ENCODE measurements around the gene MAML1.

Gene MAML1

DNA sequence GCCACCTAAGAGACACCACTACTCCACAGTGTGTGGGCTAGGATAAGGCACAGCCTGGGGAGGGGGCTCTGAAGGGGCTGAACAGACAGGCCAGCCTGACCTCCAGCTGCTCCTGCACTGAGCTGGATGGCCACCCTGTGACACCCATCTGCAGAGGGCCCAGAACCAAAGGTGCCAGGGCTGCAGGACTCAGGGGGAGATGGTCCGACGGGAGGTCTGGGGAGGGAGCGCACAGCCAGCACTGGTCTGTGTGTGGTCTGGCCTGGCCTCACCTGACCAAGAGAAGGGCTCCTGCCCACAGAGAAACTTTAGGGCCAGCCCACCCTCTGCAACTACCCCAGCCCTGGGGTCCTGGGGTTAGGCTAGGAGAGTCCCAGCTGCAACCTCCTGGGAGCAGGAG lies 62.0 kb downstream of the MAML1 start:
- DNase-seq = no peak

DNA sequence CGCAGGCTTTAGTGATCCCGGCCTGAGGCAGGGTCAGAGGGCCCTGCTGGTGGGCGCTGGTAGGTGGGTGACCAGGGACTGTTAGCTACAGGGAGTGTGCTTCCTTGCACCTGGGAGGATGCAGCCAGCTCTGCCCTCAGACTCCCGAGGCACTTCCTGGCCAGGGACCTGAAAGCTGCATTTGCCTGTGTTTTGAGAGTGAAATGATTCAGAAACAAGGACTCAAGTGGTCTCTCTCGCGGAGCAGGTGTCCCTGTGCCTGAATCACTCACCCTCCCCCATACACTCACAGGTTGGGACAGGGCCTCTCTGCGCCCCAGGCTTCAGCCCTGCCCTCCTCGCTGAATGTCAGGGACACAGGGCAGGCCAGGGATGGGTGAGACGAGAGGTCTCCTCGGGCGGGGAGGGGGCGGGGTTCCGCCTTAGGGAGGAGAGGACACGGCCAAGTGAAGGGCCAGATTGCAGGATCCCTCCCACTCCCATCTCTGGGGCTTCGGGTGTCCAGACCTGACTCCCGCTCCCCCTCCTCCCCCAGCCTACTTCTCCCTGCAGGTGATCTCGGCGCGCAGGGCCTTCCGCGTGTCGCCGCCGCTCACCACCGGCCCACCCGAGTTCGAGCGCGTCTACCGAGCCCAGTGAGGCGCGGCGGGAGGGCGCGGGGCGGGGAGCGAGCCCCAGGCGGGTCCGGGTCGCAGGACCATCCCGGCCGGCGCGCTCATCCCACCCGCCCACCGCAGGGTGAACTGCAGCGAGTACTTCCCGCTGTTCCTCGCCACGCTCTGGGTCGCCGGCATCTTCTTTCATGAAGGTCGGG lies 62.6 kb downstream of the MAML1 start:
- no peak for DNase-seq

DNA sequence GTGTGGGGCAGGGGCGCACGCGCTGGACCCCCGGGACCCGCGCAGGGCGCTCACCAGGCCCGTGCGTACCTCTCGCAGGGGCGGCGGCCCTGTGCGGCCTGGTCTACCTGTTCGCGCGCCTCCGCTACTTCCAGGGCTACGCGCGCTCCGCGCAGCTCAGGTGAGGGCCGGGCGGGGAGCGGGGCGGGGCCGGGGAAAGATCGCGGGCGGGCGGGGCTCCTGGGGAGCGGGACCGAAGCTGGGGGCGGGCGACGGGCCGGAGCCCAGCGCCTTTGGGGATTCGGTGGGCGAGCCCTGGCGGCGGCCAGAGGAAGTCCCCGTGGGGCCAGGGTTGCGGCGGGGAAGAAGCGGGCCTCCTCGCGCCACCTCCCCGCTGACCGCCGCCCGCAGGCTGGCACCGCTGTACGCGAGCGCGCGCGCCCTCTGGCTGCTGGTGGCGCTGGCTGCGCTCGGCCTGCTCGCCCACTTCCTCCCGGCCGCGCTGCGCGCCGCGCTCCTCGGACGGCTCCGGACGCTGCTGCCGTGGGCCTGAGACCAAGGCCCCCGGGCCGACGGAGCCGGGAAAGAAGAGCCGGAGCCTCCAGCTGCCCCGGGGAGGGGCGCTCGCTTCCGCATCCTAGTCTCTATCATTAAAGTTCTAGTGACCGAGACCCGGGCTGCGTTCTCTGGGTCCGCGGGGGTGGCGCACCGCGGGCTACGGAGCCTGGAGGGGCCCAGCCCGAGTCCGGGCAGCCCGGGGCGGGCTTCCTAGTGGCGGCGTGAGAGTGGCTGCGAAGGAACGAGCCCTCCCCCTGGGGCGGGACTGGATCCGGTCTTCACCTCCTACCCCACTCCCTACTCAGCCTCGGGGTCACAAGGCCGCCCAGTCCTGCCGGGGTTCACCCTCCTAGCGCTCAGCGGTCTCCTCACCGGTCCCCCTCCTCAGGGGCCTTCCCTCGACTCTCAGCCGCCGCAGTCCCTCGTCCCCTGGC lies 63.5 kb downstream of the MAML1 start:
- peak; percentile 45 to 67 for DNase-seq

DNA sequence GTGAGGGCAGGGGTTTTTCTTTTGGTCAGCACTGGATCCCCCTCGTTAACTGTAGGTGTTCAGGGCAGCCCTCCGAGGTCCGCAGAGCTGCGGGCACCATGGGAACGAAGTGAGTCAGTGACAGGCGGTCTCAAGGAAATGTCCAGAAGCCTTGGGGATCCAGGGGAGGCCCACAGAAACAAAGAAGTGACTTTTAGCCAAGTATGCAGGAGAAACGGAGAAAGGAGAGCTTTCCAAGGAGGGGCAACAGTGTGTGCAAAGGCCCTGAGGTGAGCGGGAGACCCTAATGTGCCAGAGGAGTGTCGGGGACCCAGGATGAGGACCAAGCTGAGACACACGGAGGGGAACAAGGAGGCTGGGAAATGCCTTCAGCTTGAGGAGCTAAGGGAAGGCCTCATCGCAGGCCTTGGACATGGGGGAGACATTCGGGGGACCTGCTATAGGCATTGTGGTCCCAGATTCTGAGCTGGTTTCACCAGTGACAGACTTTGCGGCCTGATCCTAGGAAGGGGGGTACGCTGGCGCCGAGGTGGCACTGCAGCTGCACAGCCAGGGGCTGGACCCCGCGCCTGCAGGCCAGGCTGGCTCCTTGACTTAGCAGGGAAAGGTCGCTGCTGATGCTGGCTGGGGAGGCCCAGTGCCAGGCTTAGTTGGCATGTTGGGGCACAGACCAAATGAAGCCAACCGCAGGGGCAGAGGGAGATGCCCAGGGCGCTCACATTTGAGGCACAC lies 64.4 kb downstream of the MAML1 start:
- no peak for DNase-seq

DNA sequence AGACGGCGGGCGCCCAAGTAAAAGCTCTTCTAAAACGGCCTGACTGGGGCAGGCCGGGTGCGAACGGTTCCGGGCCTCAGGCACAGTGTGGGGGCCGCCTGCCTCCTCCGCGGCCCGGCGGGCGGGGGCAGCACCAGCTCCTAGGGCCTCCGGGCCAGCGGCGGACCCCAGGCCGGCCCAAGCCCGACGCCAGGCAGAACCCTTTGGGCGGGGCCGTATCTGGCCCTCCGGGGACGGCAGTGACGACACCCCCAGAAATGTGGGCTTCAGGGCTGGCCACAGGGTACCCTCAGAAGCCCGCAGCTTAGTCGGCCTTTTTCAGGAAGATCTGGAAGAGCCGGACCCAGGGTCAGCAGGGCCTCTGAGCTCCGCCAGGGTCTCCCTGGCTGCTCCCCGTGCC lies 65.1 kb downstream of the MAML1 start:
- DNase-seq = no peak

DNA sequence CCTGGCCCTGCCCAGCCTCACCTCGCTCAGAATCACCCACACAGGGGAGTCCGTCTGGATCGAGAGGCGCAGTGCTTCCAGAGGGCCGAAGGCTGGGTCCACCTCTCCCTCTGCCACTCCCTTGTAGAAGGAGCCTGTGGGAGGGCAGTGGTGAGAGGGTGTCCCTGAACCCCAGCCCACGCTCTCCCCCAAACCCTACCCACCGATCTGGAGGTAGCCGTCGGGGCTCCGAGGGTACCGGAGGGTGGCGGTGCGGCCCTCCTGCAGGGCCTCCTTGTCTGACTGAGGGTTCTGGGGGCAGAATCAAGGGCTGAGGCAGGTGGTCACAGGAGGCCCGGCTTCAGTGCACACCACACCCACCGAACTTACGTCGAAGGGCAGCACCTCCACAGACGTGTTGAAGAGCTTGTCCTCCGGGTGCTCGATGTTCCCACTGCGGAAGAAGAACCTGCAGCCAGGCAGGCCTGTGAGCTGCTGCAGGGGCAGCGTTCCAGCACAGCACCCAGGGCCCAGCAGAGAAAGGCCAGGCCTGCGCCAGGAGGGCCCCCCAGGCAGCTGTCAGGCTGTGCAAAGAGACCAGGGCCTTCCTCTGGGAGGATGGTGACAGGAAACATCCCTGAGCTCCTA lies 65.6 kb downstream of the MAML1 start:
- DNase-seq = no peak

DNA sequence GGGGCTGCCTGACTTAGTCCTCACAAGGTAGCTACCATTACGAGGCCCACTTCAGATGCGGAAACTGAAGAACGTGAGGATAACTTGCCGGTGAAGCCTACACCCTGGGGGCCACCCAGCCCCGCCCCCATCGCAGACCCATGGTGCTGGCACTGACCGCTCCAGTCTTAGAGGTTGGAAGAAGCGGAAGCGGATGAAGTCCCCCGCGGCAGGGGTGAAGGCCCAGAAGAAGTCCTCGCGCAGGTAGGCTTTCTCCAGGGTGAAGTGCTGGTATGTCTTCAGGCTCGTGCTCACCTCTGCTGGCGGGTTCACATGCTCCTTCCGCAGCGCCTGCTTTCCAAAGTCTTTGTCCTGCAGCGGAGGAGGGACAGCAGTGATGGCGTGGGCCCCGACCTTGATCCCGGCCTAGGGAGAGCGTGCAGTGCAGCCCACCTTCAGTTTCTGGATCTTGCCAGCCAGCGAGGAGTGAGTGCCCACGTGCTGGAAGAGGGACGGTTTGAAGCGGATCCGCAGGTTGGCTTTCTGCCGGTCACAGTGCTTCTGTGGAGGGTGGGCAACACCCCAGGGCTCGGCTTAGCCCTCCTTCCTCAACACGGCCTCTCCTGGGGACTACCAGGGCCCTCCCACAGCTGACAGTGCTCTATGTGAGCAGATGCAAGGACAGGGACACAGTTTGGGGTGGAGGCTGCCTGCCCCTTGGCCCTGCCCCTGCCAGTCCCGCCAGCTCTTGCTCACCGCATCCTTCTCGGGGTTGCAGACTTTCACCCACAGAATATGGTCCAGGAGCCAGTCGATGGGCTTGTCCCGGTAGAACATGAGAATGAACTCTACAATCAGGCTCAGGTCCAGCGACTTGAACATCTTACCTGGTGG lies 66.4 kb downstream of the MAML1 start:
- DNase-seq = no peak

DNA sequence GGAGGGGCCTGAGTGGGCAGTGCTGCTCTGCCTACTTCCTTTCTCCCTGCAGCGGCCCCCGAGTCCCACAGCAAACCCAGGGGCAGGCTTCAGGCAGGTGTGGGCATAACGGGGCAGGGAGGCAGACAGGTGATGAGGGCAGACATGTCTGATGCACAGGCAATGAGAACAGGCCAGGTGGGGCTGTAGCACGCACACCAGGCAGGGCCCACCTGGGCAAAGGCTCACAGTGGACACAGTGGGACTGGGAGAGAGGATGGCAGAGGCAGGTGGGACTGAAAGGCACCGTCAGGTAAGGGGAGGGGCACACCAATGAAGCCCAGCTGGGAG lies 67.0 kb downstream of the MAML1 start:
- DNase-seq = no peak

DNA sequence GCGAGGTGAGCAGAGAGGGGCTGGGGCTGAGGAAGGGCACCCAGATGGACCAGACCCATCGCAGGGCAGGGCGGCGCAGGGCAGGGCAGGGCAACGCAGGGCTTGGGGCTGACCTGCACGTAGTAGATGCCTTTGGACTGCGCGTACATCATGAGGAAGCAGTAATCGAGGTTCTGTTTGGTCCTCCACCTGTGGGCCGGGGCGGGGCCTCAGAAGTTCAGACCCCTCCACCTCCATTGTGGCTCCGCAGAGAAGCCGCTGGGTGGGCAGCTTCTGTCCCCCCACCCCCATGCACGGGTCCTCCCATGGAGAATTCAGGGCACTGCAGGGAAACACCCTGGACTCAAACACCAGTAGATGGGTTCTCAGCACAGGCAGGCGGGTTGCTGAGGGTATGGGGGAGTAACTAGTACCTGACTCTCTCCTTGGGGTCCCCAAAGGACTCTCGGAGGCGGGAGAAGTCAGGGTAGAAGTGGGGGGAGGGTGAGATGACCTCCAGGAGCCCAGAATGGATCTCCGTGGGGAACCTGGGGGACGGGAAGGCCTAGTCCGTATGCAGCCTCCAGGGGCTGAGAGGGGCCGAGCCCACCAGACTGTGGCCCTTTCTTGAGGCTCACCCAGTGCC lies 67.6 kb downstream of the MAML1 start:
- DNase-seq = no peak

DNA sequence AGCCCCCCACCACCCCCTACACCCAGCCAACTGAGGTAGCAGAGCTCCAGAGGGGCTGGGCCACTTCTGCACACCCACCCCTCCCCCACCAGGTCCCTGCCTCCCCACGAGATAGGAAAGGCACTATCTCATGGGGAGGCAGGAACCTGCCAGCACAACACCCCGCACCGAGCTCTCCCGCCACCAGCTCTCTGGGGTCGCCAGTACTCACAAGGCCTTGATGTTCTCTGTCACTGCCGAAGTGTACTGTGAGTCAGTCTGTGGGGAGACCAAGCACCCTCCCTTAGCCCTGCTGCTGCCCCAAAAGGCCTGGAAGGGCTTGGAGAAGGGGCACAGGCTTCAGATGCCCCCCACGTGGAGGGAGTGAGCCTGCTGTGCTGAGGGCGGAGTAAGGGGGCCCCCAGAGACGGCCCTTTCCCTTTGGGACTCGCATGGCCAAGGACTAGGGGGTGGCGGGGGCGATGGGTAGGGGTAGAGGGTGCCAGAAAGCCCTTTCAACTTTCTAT lies 68.1 kb downstream of the MAML1 start:
- no peak for DNase-seq

DNA sequence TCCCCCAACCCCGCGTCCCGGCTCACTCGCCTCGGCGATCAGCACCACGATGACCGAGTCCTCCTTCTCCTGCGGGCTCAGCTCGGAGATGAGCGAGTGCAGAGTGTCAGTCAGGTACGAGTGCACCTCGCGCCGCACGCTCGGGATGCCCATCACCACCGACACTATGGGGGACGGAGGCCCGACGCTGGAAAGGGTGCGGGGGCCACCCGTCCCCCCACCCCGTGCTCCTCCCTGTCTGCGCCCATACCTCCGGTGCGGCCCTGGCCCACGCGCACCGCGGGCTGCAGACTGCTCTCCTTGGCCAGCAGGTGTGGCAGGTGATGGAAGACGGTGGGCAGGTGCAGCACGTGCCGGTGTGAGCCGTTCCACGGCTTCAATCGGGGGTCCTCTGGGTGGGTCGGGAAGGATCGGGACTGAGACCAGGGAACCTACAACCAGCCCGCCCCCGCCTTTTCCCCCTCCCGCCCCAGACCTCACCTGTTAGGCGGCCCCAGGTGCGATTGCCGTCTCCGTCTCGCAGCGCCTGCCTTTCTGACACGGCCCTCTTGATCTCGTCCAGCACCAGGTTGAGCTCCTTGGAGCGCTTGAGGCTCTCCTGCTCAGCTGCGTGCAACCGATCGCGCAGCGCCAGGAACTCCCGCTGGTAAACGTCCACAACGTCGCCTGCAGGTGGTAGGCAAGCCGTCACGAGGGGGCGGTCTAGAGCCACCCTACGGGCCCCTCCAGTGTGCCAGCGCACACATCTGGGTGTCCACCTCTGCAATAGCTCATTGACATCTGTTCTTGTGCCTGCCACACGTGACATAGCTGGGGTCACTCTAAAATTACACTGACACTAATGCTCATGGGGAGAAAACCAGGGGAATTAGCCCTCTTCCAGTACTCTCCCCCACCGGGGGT lies 68.9 kb downstream of the MAML1 start:
- no peak for DNase-seq

DNA sequence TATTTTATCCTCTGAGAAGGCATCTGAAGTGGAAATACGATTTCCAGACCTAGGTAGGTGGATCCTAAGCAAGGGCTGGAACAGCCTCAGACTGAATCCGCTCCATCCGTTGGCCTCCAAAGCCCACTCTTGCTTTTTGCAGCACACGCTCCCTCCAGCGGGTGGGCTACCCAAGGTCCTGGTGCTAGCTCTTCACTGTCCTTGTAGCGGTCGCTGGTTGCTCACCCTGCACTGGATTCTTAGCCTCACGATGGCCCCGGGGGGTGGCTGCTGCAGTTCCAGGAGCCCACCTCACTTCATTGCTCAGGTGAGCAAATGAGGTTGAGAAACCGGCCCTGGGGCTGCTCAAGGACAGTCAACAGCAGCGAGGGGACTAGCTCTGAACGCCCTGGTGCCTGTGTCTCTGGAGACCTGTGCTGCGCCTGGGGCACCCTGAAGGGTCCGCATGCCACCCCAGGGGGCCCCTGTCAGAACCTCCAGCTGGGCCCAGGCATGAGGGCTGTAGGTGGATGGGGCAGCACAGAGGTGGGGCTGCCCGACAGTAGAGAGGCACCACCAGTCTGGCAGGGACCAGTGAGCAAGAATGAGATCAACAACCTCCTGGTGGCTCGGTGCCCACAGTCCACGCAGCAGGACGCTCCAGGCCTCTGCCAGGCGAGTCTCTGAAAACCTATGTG lies 69.7 kb downstream of the MAML1 start:
- no peak for DNase-seq

DNA sequence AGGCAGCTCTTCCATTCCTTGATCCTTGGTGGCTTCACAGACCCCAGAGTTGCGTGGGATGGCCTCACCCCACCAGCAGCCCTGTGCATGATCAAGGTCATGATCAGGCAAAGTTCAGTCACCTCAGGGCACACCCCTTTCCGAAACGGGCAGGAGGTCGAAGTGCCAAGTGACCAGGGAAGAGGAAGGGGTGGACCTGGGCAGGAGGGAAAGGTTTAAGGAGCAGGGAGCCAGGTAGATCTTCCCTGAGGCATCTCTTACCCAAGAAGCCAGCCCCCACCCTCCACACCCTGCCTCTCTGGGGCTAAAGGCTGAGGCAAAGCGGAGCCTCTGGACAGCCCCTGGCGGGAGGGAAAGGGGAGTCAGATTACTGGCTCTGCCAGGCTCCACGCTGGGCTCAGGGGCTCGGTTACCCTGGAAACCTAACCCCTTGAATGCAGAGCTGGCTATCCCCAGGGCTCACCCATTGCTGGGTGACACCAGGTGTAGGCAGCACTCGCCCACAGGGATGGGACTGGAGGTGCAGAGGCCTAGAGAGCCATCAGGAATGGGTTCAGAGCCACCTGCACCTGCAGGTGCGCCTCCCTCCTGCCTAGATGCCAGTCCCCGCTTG lies 70.4 kb downstream of the MAML1 start:
- DNase-seq = no peak

DNA sequence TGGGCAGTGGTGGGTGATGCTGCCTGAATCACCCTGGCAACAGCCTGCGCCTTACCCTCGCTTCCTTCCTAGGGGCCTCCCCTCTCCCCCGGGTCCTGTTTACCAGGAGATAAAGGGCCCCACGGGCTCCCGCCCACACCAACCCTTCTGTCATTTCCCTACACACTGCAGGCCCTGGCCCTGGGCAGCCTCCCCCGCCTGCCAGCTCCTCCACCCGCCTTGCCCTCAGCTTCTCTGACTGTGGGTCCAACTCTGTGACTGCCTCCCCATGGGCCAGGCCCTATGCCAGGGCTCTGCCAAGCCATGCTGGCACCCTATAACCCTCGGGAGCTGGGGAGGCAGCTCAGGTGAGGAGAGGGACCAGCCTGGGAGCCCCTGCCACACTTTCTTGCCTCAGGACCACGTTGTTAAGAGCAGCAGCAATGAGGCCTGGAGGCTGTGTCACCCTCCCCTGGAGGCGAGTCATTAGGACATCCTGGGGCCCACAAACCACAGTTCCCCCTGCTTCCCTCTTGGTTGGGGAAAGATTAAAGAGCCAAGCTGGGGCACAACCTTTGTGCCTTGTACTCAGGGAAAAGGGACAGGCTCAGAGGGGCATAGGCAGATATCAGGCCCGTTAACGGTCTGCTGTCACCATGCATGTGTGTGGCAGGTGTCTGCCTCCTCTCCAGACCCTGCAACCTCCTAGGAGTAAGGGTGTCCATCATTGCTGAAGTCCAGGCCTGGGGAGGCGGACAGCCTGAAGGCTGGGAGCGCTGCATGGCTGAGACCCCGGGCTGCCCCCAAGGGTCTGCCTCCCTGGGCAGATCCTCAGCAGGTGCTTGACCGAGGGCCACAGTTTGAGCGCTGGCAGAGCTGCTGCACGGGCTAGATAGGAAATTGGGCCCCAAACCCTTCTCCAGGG lies 71.3 kb downstream of the MAML1 start:
- no peak for DNase-seq

DNA sequence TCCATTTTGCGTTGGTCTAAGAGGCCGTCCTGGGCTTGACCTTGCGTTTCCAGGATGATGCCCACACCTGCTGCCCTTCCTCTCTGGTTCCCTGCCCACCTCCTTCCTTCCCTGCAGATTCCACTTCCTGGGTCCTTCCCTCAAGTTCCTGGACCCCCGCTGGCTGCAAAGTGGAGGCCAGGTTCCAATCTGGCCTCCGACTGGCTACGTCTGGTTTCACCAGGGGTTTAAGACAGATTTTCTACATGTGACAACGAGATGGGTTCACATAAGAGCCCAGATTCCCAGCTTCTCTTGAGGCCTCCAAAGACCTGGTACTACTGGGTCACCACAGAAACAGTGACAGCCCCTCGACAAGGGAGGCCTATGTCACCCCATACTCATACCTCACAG lies 71.9 kb downstream of the MAML1 start:
- no peak for DNase-seq

DNA sequence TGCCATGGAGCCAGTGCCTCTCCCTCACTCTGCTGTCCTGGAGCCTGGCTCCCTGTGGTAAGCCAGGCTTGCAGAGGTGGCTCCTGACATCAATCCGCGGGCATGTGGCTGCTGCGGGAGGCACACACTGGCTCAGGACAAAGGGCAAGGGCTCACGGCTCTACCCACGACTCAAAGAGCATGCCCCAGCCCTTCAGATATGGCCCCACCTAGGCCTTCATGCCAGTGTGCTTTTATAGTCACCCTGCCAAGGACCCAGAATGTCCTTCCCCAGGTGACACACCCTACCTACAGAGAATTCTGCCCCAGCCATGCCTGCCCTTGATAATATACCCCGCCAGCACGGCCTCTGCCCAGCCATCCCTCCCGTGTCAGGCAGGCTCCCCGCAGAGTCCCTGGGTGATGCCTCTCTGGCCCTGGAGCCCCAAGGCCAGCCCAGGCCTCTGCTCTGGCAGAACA lies 72.5 kb downstream of the MAML1 start:
- no peak for DNase-seq

DNA sequence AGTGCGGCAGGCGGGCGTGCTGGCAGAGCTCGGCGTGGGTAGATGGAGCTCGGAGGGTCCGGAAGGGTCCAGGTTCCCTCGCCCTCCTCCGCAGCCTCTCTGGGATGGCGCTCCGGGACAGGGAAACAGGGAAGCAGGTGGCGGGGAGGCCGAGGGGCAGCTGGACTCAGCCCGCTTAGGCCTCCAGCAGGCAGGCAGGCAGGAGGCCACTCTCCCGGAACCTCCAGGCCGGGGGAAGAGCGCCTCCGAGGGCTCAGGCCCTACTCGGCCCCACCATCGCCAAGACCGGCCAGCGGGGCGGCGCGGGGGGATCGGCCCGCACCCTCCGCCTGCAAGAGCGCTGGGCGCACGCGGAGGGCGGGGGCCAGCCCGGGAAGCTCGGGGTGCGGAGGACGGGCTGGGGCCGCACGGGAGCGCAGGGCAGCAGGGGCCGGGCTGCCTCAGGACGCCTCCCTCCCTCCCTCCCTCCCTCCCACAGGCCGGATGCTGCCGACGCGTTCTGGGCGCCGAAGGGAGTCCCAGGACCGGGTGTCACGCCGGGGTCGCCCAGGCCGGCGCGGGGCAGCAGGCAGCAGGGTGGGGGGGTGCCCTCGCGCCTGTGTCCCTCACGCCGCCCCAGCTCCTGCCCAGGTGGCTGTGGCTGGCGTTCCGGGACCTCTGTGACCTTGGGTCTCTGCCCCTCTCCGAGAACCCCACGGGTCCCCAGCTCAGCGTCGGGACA lies 73.1 kb downstream of the MAML1 start:
- DNase-seq = no peak

Measured in NCI-H1930 (cell line).